GM21619 (cell line): Measurements from ENCODE around the gene ZNF578.
"Not testable (repeated sequence)": the region's sequence is repeated elsewhere in the genome, so short reads cannot be mapped to it uniquely, and the experiment has no call there.

Experiments
- ATAC-seq: cut with Tn5 transposase; IDR thresholded peaks from one replicate; pipeline ENCODE4 v1.9.1; 2021; ENCODE audit not compliant: unreplicated experiment

The ZNF578 gene

GRCh38 chr19:52557231-52557995 lies 104.1 kb downstream of the ZNF578 start:
- no peak for ATAC-seq

- not testable (repeated sequence) for ATAC-seq
Observed at GRCh38 chr19:52558732-52559445, 105.5 kb downstream of the ZNF578 start.

GRCh38 chr19:52561611-52562010 lies 108.3 kb downstream of the ZNF578 start:
- not testable (repeated sequence) for ATAC-seq
